Measurements from ENCODE around the gene TNFRSF11A.

DNA sequence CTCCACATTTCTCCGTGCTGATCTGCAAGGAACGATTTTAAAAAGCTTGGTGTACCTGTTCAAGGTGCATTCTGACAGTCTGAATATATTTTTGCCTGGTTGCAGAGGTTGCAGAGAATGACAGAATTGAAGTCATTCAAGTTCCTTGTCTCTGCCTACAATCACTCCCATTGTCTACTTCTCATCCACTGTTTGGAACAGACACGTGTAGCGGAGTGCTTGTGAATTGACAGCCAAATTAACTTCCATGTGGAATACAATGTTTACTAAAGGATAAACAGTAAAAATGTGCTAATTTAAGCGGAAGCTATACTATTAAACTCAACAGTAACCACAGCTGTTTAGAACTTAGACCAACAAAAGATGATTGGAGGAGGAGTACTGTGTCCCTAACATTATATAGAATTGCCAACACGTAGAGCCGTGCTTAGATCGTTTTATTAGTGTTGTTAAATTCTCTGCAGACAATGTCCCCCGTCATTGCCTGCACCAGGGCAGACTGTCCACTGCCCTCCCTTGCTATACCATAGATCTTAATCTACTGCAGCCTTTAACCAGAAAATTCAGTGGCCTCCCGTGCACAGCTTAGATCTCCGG, 110.4 kb downstream of the TNFRSF11A start:
- TF ChIP-seq, protein P1, sequence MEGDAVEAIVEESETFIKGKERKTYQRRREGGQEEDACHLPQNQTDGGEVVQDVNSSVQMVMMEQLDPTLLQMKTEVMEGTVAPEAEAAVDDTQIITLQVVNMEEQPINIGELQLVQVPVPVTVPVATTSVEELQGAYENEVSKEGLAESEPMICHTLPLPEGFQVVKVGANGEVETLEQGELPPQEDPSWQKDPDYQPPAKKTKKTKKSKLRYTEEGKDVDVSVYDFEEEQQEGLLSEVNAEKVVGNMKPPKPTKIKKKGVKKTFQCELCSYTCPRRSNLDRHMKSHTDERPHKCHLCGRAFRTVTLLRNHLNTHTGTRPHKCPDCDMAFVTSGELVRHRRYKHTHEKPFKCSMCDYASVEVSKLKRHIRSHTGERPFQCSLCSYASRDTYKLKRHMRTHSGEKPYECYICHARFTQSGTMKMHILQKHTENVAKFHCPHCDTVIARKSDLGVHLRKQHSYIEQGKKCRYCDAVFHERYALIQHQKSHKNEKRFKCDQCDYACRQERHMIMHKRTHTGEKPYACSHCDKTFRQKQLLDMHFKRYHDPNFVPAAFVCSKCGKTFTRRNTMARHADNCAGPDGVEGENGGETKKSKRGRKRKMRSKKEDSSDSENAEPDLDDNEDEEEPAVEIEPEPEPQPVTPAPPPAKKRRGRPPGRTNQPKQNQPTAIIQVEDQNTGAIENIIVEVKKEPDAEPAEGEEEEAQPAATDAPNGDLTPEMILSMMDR (conservative IDR thresholded peaks at IDR 0.05), result no peak
- no peak for TF ChIP-seq EZH2 (IDR thresholded peaks at IDR 0.05; ENCODE audit: low read depth)
